AG04449 (cell line): ENCODE results near the gene KPNB1.

Source experiments
- CTCF ChIA-PET: fragments of 350-600 bp; formaldehyde crosslinking; extraction: SDS; loops from one replicate; lab custom pipeline; 2021; ENCODE audit warnings: antibody characterized with exemption; lab: Yijun Ruan, JAX
- POLR2A ChIA-PET: fragments of 400-600, 350-600 bp; formaldehyde crosslinking; extraction: SDS; loops from one replicate; lab custom pipeline; 2020; ENCODE audit warnings: antibody characterized with exemption, inconsistent platforms; lab: Yijun Ruan, JAX
- DNase-seq: peaks from one replicate; pipeline ENCODE4 v3.0.0-alpha.2; 2010; ENCODE audit warnings: low read depth, low spot score
- H3K4me3 ChIP-seq: 2 replicates; pipeline ENCODE4 v1.5.1; 2011; ENCODE audit warnings: low read depth, mild to moderate bottlenecking, control low read depth, low read length
- CTCF ChIP-seq: IDR thresholded peaks from one replicate; pipeline ENCODE4 v1.5.1; 2011; ENCODE audit warnings: mild to moderate bottlenecking, moderate library complexity, low read length, control low read depth, inconsistent platforms; ENCODE audit not compliant: insufficient read depth; ENCODE audit errors: missing control alignments

The KPNB1 gene

GRCh38 chr17:47649153-47649971 is at the start of gene KPNB1:
Gene KPNB1 (plus strand): TSS chr17:47649919. CDS start chr17:47650245, 326 bp downstream.
- H3K4me3 ChIP-seq, result peak within 1 kb of the TSS; percentile 78
- TF ChIP-seq CTCF, result no peak
- POLR2A ChIA-PET, result interaction anchor here (0.8 to 1.6 kb wide), 8 partner anchors 11 to 157 kb away, joined by 3 to 9 read pairs (median 3); no protein-coding TSS in a partner anchor
- DNase-seq, result peak; percentile 100
- CTCF ChIA-PET, result interaction anchor here (0.6 to 7.8 kb wide), 5 partner anchors 10 to 34 kb away, joined by 3 to 115 read pairs (median 4); no protein-coding TSS in a partner anchor

GRCh38 chr17:47603830-47604597 is 45.7 kb upstream of the KPNB1 start:
- DNase-seq, result no peak
- POLR2A ChIA-PET, result no interaction called here
- no peak for TF ChIP-seq CTCF

GRCh38 chr17:47604598-47604927 is 45.2 kb upstream of the KPNB1 start:
- DNase-seq, result no peak
- H3K4me3 ChIP-seq, result no peak overlapping the region
- TF ChIP-seq CTCF, result no peak
- POLR2A ChIA-PET, result no interaction called here
- CTCF ChIA-PET, result interaction anchor here (5.3 to 5.8 kb wide), 2 partner anchors 11 to 15 kb away, joined by 25 to 60 read pairs; no protein-coding TSS in a partner anchor

More at GRCh38 chr17:47603830-47604597, 45.7 kb upstream of the KPNB1 start:
- no peak overlapping the region for H3K4me3 ChIP-seq
- CTCF ChIA-PET, result interaction anchor here (0.6 to 5.8 kb wide), 3 partner anchors 7 to 16 kb away, joined by 3 to 60 read pairs (median 25); no protein-coding TSS in a partner anchor

GRCh38 chr17:47605011-47605410 is 44.7 kb upstream of the KPNB1 start:
- H3K4me3 ChIP-seq, result no peak overlapping the region
- POLR2A ChIA-PET, result no interaction called here
- TF ChIP-seq CTCF, result no peak
- CTCF ChIA-PET, result interaction anchor here (5.3 to 5.8 kb wide), 2 partner anchors 10 to 15 kb away, joined by 25 to 60 read pairs; no protein-coding TSS in a partner anchor
- DNase-seq, result peak; percentile 23

- DNase-seq, result no peak
- ChIA-PET POLR2A (no interaction called here), CTCF (interaction anchor here (1.1 to 5.8 kb wide), 3 partner anchors 8 to 107 kb away, joined by 3 to 60 read pairs (median 25); no protein-coding TSS in a partner anchor)
- no peak for TF ChIP-seq CTCF
- no peak overlapping the region for H3K4me3 ChIP-seq
Observed at GRCh38 chr17:47607481-47607880, 42.2 kb upstream of the KPNB1 start.
